ENCODE results near the gene DNAH10.

The DNAH10 gene

DNA sequence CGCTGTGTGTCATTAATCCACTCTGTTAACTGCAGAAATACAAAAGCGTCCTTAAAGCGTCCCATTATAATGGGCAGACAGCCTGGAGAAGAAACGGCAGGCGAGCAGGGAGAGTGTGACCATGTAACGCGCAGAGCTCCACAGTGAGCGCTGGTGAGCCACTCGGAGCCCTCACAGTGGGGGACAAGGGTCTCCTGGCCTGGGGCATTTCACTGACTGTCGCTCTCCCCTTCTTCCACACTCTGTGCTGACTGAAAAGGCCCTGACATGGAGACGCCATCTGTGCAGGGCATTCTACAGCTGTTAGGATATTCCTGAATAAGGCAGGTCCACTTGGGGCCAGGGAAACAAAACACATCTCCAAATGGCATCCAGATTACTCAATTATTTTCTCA lies 186.3 kb downstream of the DNAH10 start:
- no peak overlapping the region for H3K9ac ChIP-seq (ENCODE audit: low read depth in 1 of 2, low read length in 2 of 2)
- peaks cover 0 to 20% of the 10 kb centered on the region in 2 donors for H3K36me3 ChIP-seq (ENCODE audit: control insufficient read depth in 1 of 2, insufficient read depth in 2 of 2, low read length in 2 of 2)
- H3K27me3 ChIP-seq (ENCODE audit: control insufficient read depth in 1 of 2, insufficient read depth in 2 of 2, low read length in 2 of 2): no peaks in the 10 kb centered on the region
- no peaks in the 10 kb centered on the region for H3K9me3 ChIP-seq (ENCODE audit: control insufficient read depth in 1 of 2, low read length in 2 of 2)
- no peak overlapping the region for H3K27ac ChIP-seq (ENCODE audit: low read depth, low read length)
- peaks cover 22 to 33% of the 10 kb centered on the region in 2 donors for H3K4me1 ChIP-seq (ENCODE audit: control insufficient read depth in 1 of 2, insufficient read depth in 2 of 2, low read length in 2 of 2)
- peak overlapping the region in 1 of 2 donors; percentile 48 for H3K4me3 ChIP-seq (ENCODE audit: low read depth in 1 of 2, low read length in 2 of 2)

GRCh38 chr12:123948796-123949769 lies 187.0 kb downstream of the DNAH10 start:
- H3K4me1 ChIP-seq (ENCODE audit: control insufficient read depth in 1 of 2, insufficient read depth in 2 of 2, low read length in 2 of 2): peaks cover 22 to 33% of the 10 kb centered on the region in 2 donors
- H3K4me3 ChIP-seq (ENCODE audit: low read depth in 1 of 2, low read length in 2 of 2): peak overlapping the region; percentile 22 to 48
- no peaks in the 10 kb centered on the region for H3K9me3 ChIP-seq (ENCODE audit: control insufficient read depth in 1 of 2, low read length in 2 of 2)
- no peaks in the 10 kb centered on the region for H3K27me3 ChIP-seq (ENCODE audit: control insufficient read depth in 1 of 2, insufficient read depth in 2 of 2, low read length in 2 of 2)
- H3K36me3 ChIP-seq (ENCODE audit: control insufficient read depth in 1 of 2, insufficient read depth in 2 of 2, low read length in 2 of 2): peaks cover 0 to 13% of the 10 kb centered on the region in 2 donors
- peak overlapping the region in 1 of 2 donors; percentile 43 for H3K9ac ChIP-seq (ENCODE audit: low read depth in 1 of 2, low read length in 2 of 2)
- H3K27ac ChIP-seq (ENCODE audit: low read depth, low read length): no peak overlapping the region

- no peaks in the 10 kb centered on the region for H3K9me3 ChIP-seq (ENCODE audit: control insufficient read depth in 1 of 2, low read length in 2 of 2)
- H3K4me1 ChIP-seq (ENCODE audit: control insufficient read depth in 1 of 2, insufficient read depth in 2 of 2, low read length in 2 of 2): peaks cover 22 to 33% of the 10 kb centered on the region in 2 donors
- no peak overlapping the region for H3K27ac ChIP-seq (ENCODE audit: low read depth, low read length)
- H3K4me3 ChIP-seq (ENCODE audit: low read depth in 1 of 2, low read length in 2 of 2): peak overlapping the region in 1 of 2 donors; percentile 45
- H3K36me3 ChIP-seq (ENCODE audit: control insufficient read depth in 1 of 2, insufficient read depth in 2 of 2, low read length in 2 of 2): peaks cover 0 to 7% of the 10 kb centered on the region in 2 donors
- no peak overlapping the region for H3K9ac ChIP-seq (ENCODE audit: low read depth in 1 of 2, low read length in 2 of 2)
- no peaks in the 10 kb centered on the region for H3K27me3 ChIP-seq (ENCODE audit: control insufficient read depth in 1 of 2, insufficient read depth in 2 of 2, low read length in 2 of 2)
These were observed 187.7 kb downstream of the DNAH10 start for GRCh38 chr12:123949770-123950165.

- no peak overlapping the region for H3K9ac ChIP-seq (ENCODE audit: low read depth in 1 of 2, low read length in 2 of 2)
- H3K4me1 ChIP-seq (ENCODE audit: control insufficient read depth in 1 of 2, insufficient read depth in 2 of 2, low read length in 2 of 2): peaks cover 22 to 33% of the 10 kb centered on the region in 2 donors
- H3K27ac ChIP-seq (ENCODE audit: low read depth, low read length): no peak overlapping the region
These were observed 188.6 kb downstream of the DNAH10 start for GRCh38 chr12:123950476-123951349.

GRCh38 chr12:123951467-123951866 lies 189.4 kb downstream of the DNAH10 start:
- Histone ChIP-seq H3K36me3 (ENCODE audit: control insufficient read depth in 1 of 2, insufficient read depth in 2 of 2, low read length in 2 of 2) (no peaks in the 10 kb centered on the region), H3K27me3 (ENCODE audit: control insufficient read depth in 1 of 2, insufficient read depth in 2 of 2, low read length in 2 of 2) (no peaks in the 10 kb centered on the region), H3K27ac (ENCODE audit: low read depth, low read length) (no peak overlapping the region), H3K9me3 (ENCODE audit: control insufficient read depth in 1 of 2, low read length in 2 of 2) (no peaks in the 10 kb centered on the region), H3K4me1 (ENCODE audit: control insufficient read depth in 1 of 2, insufficient read depth in 2 of 2, low read length in 2 of 2) (peaks cover 22 to 33% of the 10 kb centered on the region in 2 donors), H3K9ac (ENCODE audit: low read depth in 1 of 2, low read length in 2 of 2) (no peak overlapping the region), H3K4me3 (ENCODE audit: low read depth in 1 of 2, low read length in 2 of 2) (no peak overlapping the region)

More at GRCh38 chr12:123950476-123951349, 188.6 kb downstream of the DNAH10 start:
- H3K36me3 ChIP-seq (ENCODE audit: control insufficient read depth in 1 of 2, insufficient read depth in 2 of 2, low read length in 2 of 2): peaks cover 0 to 2% of the 10 kb centered on the region in 2 donors
- H3K27me3 ChIP-seq (ENCODE audit: control insufficient read depth in 1 of 2, insufficient read depth in 2 of 2, low read length in 2 of 2): no peaks in the 10 kb centered on the region
- H3K4me3 ChIP-seq (ENCODE audit: low read depth in 1 of 2, low read length in 2 of 2): no peak overlapping the region
- H3K9me3 ChIP-seq (ENCODE audit: control insufficient read depth in 1 of 2, low read length in 2 of 2): no peaks in the 10 kb centered on the region

- Histone ChIP-seq H3K27me3 (ENCODE audit: control insufficient read depth in 1 of 2, insufficient read depth in 2 of 2, low read length in 2 of 2) (no peaks in the 10 kb centered on the region), H3K9me3 (ENCODE audit: control insufficient read depth in 1 of 2, low read length in 2 of 2) (no peaks in the 10 kb centered on the region), H3K27ac (ENCODE audit: low read depth, low read length) (no peak overlapping the region), H3K36me3 (ENCODE audit: control insufficient read depth in 1 of 2, insufficient read depth in 2 of 2, low read length in 2 of 2) (no peaks in the 10 kb centered on the region), H3K4me1 (ENCODE audit: control insufficient read depth in 1 of 2, insufficient read depth in 2 of 2, low read length in 2 of 2) (peaks cover 22 to 33% of the 10 kb centered on the region in 2 donors), H3K9ac (ENCODE audit: low read depth in 1 of 2, low read length in 2 of 2) (no peak overlapping the region), H3K4me3 (ENCODE audit: low read depth in 1 of 2, low read length in 2 of 2) (no peak overlapping the region)
These were observed 189.9 kb downstream of the DNAH10 start for GRCh38 chr12:123952037-123952436.

- no peak overlapping the region for H3K4me3 ChIP-seq (ENCODE audit: low read depth in 1 of 2, low read length in 2 of 2)
- H3K4me1 ChIP-seq (ENCODE audit: control insufficient read depth in 1 of 2, insufficient read depth in 2 of 2, low read length in 2 of 2): peaks cover 4 to 18% of the 10 kb centered on the region in 2 donors
- H3K36me3 ChIP-seq (ENCODE audit: control insufficient read depth in 1 of 2, insufficient read depth in 2 of 2, low read length in 2 of 2): no peaks in the 10 kb centered on the region
- no peaks in the 10 kb centered on the region for H3K9me3 ChIP-seq (ENCODE audit: control insufficient read depth in 1 of 2, low read length in 2 of 2)
- H3K27ac ChIP-seq (ENCODE audit: low read depth, low read length): no peak overlapping the region
- H3K27me3 ChIP-seq (ENCODE audit: control insufficient read depth in 1 of 2, insufficient read depth in 2 of 2, low read length in 2 of 2): no peaks in the 10 kb centered on the region
- no peak overlapping the region for H3K9ac ChIP-seq (ENCODE audit: low read depth in 1 of 2, low read length in 2 of 2)
These were observed 192.7 kb downstream of the DNAH10 start for GRCh38 chr12:123954647-123955350.

DNA sequence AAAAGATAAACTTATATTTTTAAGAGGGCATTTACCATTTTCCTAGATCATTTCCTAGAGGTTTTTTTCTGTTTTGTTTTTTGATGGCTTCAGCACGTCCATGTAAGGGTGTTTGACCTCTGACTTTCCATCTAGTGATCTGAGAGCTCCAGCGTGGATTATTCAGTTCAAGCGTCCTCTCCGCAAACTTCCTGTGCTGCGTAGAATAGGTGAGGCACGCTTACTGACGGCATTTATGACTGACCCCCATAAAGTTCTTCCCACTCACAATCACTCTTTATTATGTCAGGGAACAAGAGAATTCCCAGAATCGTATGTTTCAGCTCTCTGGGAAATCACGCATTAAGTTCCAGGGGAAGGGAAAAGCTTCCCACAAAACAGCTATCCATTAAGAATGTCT lies 194.1 kb downstream of the DNAH10 start:
- H3K4me1 ChIP-seq (ENCODE audit: control insufficient read depth in 1 of 2, insufficient read depth in 2 of 2, low read length in 2 of 2): peaks cover 2 to 11% of the 10 kb centered on the region in 2 donors
- no peaks in the 10 kb centered on the region for H3K27me3 ChIP-seq (ENCODE audit: control insufficient read depth in 1 of 2, insufficient read depth in 2 of 2, low read length in 2 of 2)
- H3K9me3 ChIP-seq (ENCODE audit: control insufficient read depth in 1 of 2, low read length in 2 of 2): no peaks in the 10 kb centered on the region
- no peak overlapping the region for H3K4me3 ChIP-seq (ENCODE audit: low read depth in 1 of 2, low read length in 2 of 2)
- no peak overlapping the region for H3K27ac ChIP-seq (ENCODE audit: low read depth, low read length)
- no peak overlapping the region for H3K9ac ChIP-seq (ENCODE audit: low read depth in 1 of 2, low read length in 2 of 2)
- no peaks in the 10 kb centered on the region for H3K36me3 ChIP-seq (ENCODE audit: control insufficient read depth in 1 of 2, insufficient read depth in 2 of 2, low read length in 2 of 2)

DNA sequence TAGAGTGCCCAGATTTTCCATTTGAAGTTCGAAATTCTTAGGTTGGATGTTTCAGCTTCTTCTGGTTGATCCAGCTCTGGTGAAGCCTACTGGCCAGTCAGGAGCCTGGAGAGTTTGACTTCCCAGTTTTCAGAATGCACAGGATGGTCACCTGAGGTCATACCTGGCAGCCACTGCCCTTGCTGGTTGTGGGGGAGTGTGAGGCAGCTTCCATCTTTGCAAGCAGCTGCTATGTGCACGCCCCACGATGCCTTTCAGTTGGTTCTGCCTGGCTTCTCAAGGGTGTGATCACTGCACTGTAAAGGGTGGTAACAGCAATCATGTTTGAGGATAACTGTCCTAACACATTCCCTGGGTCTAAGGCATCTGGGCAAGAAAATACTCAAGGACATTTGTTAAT lies 195.1 kb downstream of the DNAH10 start:
- no peak overlapping the region for H3K27ac ChIP-seq (ENCODE audit: low read depth, low read length)

More for the DNA sequence above, 195.1 kb downstream of the DNAH10 start:
- no peak overlapping the region for H3K4me3 ChIP-seq (ENCODE audit: low read depth in 1 of 2, low read length in 2 of 2)
- H3K9me3 ChIP-seq (ENCODE audit: control insufficient read depth in 1 of 2, low read length in 2 of 2): no peaks in the 10 kb centered on the region
- no peak overlapping the region for H3K9ac ChIP-seq (ENCODE audit: low read depth in 1 of 2, low read length in 2 of 2)
- peaks cover 9 to 11% of the 10 kb centered on the region in 2 donors for H3K4me1 ChIP-seq (ENCODE audit: control insufficient read depth in 1 of 2, insufficient read depth in 2 of 2, low read length in 2 of 2)
- H3K36me3 ChIP-seq (ENCODE audit: control insufficient read depth in 1 of 2, insufficient read depth in 2 of 2, low read length in 2 of 2): no peaks in the 10 kb centered on the region
- H3K27me3 ChIP-seq (ENCODE audit: control insufficient read depth in 1 of 2, insufficient read depth in 2 of 2, low read length in 2 of 2): no peaks in the 10 kb centered on the region

Measured in duodenal mucosa (tissue), 2 donors.